Measurements from ENCODE around the gene PEAK3.

The PEAK3 gene

DNA sequence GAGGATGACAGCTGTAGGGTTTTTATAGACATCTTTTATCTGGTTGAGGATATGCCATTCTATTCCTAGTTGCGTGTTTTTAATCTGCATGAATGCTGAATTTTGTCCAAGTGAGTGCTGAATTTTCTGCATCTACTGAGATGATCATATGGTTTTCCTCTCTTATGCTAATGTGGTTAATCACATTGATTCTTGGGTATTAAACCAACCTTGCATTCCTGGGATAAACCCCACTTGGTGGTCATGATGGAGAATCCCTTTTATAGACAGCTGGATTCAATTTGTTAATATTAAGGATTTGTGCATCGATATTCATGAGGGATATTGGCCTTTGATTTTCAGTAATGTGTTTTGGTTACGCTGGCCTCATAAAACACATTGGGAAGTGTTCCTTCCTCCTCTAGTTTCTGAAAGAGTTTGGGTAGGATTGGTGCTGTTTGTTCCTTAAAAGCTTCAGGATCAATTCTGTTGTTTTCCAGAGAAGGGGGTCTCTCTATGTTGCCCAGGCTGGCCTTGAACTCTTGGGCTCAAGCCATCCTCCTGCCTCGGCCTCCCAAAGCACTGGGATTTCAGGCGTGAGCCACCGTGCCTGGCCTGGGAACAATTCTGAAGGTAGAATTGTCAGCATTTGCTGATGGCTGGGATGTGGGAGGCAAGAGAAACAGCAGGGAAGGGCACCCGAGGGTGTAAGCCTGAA is 33.3 kb upstream of the PEAK3 start:
- DNase-seq = no peak

DNA sequence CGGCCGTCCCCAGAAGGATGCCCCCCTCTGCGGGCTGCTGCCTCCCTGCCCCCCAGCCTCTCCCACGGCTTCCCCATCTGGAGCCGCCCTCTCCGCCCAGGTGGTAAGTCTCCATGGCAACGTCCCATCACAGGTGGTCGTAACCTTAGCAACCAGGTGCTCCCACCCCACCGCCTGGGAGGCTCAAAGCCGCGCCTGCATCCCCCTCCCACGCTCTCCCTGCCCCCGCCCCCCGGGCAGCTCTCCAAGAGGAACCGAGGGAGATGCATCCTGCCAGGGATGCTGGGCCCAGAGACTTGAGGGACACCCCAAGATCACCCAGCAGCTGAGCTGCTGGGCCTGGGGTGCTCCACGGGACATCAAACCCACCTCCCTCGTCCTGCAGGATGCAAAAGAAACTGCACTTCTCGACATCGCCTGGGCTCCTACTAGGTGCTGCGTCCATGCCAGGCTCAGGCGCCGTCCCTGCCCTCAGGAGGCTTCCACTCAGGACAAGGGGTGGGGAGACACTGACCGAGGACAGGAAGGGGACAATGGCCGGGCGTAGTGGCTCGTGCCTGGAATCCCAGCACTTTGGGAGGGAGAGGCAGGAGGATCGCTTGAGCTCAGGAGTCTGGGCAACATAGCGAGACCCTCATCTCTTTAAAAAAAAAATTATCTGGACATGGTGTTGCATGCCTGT is 31.0 kb upstream of the PEAK3 start:
- DNase-seq = no peak

DNA sequence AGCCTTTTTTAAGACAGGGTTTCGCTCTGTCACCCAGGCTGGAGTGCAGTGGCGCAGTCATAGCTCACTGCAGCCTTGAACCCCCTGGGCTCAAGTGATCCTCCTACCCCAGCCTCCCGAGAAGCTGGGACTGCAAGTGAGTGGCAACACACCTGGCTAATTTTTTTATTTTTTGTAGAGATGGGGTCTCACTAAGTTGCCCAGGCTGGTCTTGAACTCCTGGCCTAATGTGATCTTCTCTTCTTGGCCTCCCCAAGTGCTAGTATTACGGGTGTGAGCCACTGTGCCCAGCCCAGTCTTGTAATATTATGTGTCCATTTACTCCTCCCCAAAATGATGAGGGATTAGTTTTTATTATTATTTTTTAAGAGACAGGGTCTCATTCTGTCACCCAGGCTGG is 29.1 kb upstream of the PEAK3 start:
- no peak for DNase-seq

DNA sequence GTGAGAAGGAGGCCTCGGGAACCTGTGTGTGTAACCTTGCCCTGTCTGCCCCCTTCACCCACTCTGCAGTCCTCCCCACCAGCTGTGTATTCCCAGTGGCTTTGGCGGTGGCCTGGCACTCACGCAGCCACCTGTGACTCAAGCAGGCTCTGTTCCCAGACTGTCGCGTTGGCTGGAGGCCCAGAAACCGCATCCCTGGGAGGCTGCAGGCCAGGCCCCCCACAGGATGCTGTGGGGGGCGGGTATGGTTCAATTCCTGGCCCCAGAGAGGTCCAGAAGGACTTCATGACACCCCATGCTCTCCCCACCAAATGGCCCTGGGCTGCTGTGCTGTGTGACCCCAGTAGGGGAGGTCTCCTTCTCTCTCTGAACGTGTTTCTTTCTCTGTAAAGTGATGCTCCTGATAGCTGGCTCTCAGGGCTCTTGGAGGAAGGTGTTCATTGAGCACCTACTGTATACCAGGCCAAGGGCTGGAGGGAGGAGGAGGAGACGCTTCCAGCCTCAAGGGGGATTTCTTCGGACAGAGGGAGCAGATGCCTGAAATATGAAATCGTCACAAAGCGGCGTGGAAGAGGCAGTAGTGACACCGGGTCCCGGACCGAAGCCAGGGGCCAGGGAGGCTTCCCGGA is 27.9 kb upstream of the PEAK3 start:
- DNase-seq = no peak

DNA sequence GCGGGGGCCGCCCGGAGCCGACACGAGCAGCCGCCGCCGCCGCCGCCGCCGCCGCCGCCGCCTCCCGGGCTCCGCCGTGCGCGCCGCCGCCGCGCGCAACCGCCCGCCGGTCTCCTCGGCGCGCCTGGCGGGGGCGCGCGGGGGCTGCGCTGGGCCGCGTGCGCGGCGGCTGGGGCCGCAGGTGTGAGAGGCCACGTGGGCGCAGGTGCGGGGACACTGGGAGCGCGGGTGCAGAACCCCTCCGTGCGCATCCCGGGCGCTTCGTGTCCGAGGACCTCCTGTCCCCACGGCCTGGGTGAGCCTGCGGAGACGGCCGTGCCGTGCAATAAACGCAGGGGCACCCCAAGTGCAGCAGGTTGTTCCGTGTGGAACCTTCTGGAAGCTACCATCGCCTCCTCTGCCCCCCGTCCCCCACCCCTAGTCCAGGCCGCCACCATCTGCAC is 26.2 kb upstream of the PEAK3 start, which contains the start of gene LINGO3:
Gene LINGO3, minus strand, starts transcription at position 41 of the 443 bp plus-strand sequence. CDS start 16,378 bp downstream, outside the sequence.
- DNase-seq = no peak

DNA sequence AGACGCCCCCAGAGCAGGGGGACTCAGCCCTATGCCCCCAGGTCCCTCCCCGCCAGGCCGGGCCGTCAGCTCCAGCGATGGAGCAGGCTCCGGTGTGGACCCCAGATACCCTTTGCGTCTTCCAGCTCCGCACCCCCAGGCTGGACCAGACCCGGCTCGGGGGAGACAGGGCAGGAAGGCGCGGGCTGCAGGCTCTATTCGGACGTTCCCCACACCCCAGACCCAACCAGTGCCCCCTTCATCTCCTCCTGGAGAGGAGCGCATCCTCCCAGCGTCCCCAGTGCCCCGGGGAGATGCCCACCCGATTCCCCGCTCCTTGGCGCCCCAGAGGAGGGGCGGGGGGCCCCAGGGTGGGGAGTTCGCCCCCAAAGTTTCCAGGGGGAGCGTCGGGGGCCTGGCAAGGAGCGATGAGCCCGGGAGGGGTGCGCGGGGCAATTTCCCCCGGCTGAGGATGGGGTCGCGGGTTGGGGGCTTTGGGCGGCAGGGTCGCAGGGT is 25.6 kb upstream of the PEAK3 start:
- no peak for DNase-seq

DNA sequence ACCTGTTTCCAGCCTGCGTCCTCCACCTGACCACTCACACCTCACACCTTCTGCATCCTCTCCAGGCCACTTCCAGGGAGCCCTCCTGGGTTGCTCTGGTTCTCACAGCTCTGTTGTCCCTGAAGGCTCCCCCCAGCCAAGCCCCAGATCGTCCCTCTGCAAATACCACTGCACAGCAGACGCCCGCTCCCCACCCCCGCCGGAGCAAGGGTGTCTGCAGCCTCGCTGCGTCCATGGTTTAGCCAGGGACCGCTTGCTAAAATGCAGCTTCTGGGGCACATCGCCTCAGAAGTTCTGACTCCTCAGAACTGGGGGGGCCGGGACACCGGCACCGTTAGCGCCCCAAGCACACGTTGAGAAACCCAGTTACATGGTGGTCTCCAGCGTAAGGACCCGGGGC is 25.0 kb upstream of the PEAK3 start:
- no peak for DNase-seq

DNA sequence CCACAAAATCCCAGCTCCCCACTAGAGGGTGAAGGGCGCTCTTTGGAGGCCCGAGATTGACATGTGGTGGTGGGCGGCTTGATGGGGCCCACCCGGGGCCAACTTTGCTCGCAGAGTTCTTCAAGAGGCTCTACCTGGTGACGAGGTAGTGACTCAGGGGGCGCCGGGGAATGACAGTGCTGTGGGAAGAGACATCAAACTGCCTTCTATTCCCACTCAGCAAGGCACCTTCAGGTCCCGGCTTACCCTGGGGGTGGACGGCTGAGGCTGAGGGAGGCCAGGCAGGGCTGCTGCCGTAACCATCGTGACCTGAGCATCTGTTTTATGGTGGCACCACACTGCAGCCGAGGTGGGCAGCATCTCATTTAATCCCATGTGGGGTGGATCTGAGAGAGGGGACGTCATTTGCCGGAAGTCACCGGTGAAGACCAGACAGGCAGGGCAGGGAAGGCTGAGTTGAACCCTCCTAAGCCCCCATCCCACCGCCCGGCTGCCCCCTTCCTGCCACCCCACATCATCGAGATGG is 24.4 kb upstream of the PEAK3 start:
- no peak for DNase-seq

DNA sequence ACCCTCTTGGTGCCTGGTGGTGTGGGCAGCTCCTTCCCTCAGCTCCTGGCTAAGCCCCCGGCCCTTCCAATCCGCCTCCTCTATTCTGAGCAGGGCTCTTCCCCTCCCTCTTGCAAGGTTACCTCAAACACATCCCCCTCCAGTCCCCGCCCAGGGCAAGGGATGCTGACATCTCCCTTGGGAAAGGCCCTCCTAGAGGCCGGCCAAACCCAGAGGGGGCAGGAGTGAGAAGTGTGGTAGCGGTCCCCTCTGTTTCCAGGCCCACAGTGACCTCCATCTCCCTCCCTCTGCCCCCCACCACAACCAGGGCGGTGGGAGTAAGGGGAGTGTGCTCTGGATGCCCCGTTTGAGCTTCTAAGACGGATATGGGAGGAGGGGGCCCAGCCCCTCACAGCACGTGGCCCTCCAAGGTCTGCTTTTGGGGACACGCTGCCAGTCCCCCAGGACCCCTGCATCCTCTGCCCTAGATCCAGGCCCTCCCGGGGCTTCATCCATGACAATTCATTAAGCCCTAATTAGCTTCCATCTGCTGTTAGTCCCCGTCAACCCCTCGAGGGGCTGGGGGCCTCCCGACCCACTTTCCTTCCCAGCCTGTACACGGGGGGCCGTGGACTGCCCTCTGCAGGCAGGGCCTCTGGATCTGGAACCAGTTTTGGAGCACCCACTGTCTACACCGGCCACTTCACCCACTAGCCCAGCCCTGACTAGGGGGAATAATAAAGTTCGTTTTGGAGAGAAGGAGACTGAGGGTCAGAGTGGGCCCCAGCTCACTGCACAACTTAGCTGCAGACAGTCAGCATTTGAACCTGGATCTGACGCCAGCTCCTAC is 23.7 kb upstream of the PEAK3 start:
- DNase-seq = no peak

DNA sequence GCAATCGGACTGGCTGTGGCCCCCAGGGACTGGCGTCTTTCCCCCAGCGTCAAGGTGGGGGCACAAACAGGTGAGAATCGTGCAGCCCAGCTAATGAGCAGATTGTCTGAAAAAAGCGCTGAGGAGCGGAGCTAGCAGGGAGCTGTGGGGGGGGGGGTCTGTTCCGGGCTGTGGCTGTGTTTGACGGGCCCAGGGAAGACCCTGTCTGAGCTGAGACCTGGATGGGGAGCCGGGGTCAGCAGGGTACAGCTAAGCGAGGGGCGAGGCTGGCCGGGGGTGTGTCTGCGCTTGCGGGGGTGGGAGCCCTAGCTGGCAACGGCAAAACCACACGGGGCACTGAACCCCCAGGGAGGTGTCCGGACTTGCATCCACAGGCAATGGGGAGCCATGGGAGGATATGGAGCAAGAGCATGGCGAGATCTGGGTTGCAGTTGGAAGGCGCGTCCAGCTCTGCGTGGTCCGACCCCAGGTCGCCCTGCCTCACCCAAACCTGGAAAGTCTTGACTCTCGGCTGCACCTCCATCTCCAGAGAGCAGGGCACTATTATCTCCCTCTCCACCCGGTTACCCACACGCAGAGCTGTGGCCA is 21.3 kb upstream of the PEAK3 start:
- DNase-seq = no peak

DNA sequence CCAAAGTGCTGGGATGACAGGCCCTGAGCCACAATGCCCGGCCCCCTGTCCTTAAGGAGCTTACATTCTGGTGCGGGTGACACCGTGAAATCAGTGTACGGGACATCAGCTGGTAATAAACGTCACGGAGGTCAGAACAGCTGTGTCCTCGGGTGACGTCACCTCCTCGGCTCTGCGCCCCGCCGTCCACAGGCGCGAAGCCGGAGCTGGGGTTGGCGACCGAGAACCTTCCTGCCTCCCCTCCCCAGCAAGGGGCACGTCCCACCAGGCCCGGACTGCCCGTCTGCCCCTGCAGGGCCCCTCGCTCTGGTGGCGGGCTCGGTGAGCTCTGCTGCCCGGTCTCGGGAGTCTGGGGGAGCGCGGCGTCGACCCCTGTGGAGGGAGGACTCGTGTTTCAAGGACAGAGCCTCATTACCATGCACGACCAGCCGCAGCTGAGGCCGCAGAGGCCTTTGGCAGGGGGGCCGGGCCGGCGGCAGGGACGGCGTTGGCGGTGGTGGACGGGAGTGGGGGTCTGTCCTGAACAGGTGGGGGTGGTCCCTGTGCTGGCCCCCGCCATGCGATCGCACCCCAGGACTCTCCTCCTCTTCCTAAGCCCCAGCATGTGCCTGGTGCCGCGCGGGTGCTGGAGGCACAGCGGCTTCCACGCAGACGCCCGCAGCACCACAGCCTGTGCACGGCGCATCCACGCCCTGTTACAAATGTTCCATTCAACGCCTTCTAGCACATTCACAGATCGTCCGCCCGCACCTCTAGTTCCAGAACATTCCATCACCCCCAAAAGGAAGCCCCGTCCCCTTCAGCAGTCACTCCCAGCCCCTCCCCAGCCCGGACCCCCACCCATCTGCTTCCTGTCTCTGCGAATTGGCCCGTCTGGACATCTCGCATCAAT is 20.6 kb upstream of the PEAK3 start:
- DNase-seq = no peak

DNA sequence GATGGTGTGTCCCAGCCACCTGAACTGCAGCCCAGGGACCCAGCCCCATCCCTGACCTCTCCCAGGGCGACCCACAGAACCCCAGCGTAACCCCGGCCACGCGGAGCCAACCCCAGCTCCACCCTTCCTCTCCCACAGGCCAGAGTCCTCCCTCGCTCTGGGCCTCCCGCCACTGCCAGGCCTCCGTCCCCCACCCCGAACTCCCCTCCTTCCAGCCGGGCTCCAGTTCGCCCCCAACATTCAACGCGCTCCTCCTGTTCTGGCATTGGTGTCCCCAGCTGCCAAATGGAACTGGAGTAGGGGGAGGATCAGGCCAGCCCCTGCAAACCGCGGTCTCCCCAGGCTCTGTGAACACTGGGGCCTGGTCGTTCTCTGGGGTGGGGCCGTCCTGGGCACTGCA is 18.6 kb upstream of the PEAK3 start:
- DNase-seq = no peak

DNA sequence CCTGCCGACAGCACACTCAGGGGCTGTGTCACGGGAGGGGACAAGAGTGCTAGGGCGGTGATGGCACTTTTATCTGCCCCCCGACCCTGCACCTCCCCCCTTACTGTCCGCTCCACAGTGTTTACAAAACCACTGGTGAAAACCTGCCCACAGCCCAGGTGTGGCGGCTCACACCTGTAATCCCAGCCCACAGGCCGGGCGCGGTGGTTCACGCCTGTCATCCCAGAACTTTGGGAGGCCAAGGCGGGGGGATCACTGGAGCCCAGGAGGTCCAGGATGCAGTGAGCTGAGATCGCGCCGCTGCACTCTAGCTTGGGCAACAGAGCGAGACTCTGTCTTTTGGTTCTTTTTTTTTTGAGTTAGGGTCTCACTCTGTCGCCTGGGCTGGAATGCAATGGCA is 14.2 kb upstream of the PEAK3 start:
- DNase-seq = no peak

DNA sequence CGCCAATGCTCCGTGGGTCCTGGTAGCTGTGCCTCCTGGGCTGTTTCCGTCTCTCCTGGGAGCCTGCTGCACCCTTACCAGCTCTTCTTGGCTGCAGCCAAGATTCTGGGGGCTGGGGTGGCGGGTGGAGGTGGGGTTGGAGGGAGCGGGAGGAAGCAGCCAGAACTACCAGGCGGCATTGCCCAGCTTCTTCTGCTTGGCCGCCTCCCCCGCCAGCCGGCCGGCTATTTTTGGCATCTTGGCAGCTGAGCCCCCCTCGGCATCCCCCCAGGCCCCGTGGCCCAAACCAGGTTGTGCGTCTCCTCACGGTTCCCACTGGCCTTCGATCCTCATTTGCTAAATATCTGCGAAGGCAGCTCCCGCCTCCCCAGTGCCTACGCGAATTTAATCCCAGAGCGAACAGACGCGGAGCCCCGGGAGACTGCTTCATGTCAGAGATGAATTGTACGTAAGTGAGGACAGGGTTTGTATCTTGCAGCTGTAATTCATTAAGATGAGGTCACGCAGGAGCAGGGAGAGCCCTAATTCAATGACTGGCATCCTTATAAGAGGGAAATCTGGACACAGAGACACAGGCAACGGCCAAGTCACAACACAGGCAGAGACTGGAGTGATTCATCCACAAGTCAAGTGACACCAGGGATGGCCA is 12.8 kb upstream of the PEAK3 start:
- no peak for DNase-seq

DNA sequence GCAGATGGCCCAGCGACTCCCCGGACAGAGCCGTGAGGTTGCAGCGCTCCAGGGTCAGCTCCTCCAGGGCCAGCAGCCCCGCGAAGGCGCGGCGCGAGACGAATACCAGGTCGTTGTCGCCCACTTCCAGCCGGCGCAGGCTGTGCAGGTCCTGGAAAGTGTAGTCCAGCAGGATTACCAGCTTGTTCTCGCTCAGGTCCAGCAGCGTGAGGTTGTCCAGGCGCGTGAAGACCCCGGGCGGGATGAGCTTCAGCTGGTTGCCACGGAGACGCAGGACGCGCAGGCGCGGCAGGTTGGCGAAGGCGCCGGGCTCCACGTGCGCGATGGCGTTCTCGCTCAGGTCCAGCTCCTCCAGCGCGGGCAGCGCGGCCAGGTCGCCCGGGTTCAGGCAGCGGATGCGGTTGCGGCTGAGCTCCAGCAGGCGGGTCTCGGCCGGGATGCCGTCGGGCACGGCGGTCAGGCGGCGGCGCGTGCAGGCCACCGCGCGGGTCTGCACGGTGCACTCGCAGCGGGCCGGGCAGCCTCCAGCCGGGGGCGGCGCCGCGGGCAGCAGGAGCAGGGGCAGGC is 9.3 kb upstream of the PEAK3 start:
- DNase-seq = no peak

DNA sequence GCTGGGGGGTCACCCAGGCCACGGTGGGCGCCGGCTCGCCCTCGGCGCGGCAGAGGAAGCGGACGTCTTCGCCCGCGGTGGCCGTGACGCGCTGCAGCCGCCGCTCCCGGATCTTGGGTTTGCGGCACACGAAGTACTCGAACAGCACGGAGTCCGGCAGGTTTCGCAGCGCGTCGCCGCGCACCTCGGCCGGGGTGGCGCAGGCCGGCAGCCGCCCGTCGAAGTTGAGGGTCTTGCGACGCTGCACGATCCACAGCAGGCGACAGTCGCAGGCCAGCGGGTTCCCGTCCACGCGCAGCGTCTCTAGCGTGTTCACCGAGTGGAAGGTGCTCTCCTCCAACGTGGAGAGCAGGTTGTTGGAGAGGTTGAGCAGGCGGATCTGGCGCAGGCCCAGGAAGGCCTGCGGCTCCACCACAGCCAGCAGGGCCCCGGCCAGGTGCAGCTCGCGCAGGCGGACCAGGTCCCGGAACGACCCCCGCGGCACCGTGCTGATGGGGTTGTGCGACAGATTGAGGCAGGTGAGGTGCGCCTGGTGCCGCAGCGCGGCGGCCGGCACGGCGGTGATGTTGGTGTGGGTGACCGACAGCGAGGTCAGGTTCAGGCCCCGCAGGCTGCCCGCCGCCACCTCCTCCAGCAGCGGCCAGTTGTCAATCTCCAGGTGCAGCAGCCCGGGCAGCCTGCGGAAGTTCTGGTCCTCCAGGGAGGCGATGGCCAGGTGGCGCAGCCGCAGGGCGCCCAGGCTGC is 8.6 kb upstream of the PEAK3 start:
- no peak for DNase-seq

DNA sequence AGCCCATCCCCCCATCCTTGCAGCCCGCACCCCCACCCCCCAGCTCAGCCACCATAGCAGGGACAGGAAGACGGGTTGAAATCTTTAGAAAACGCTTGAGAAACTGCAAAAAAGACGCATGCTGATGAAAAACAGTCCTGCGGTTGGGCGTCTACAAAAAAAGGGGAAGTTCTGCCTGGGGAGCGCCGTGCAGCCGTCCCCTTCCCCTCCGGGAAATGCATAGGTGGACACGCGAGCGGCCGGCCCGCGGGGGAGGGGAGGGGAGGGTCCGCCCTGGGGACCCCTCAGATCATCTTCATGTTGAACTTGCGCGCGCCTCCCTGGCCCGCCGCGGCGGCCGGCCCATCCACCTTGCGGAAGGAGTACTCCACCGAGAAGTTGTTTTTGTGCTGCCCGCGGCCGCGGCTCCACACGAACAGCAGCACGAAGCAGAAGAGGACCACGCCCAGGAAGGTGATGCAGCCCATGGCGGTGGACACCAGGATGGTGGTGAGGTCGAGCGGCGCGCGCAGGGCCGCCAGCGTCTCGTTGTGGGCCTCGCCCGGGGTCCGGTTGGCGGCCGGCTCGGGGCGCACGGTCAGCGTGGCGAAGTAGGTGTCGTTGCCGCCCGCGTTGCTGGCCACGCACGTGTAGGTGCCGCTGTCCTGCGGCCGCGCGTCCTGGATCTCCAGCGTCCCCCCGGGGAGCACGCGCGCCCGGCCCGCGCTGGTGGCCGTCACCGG is 7.9 kb upstream of the PEAK3 start:
- DNase-seq = no peak

DNA sequence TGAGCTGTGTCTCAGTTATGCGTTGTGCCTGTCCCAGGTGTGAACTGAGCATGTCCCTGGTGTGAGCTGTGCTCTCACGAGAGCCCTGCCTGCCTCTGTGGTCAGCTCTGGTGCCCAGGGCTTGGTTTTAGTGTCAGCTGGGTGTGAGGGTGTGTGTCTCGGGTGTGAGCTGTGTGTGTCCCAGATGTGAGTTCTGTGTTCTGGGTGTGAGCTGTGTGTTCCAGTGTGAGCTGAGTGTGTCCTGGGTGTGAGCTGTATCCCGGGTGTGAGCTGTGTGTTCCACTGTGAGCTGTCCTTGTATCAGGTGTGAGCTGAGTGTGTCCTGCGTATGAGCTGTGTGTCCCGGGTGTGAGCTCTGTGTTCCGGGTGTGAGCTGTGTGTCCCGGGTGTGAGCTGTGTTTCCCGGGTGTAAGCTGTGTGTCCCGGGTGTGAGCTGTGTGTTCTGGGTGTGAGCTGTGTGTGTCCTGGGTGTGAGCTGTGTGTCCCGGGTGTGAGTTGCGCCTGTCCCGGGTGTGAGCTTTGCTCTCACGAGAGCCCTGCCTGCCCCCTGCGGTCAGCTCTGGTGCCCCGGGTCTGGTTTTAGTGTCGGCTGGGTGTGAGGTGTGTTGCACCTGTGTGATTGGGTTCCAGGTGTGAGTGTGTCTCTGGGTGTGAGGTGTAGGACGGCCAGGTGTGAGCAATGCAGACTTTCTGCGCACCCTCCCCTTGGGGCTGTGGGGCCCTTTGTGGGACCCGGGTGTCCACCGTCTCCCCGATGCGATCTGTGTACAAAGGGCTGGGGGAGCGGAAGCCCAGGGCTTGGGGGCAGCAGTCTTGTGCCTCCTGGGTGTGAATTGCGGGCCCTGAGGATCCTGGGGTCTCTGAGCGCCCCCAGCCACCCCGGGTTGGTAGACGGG is 7.1 kb upstream of the PEAK3 start:
- DNase-seq = no peak
